GF-D8 (cell line): ENCODE results near the gene NEGR1.
"Not testable (repeated sequence)": the region's sequence is repeated elsewhere in the genome, so short reads cannot be mapped to it uniquely, and the experiment has no call there.

Experiments used
- DNase-seq: peaks from one replicate; lab custom pipeline; 2025; lab: John Stamatoyannopoulos, UW

The NEGR1 gene

GRCh38 chr1:71940261-71940660 is 342.1 kb downstream of the NEGR1 start:
- DNase-seq = no peak

GRCh38 chr1:71930511-71930910 is 351.8 kb downstream of the NEGR1 start:
- peak; percentile 9 for DNase-seq

- DNase-seq = no peak
Measured at GRCh38 chr1:71921935-71922559, 360.3 kb downstream of the NEGR1 start.

DNA sequence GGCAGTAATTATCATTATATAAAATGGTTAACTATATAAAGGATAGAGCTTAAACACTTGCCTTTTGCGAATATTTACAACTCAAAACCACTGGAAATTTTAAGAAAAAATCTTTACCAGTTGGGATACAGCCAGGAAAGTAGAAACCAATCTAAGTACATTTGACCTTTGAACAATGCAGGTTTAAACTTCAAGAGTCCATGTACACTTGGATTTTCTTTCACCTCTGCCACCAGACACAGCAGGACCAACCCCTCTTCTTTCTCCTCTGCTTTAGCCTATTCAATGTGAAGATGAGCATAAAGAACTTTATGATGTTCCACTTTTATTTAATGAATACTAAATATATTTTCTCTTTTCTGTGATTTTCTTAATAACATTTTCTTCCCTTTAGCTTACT is 361.1 kb downstream of the NEGR1 start:
- no peak for DNase-seq

GRCh38 chr1:71920556-71920955 is 361.8 kb downstream of the NEGR1 start:
- DNase-seq = no peak

GRCh38 chr1:71919811-71920509 is 362.4 kb downstream of the NEGR1 start:
- no peak for DNase-seq

DNA sequence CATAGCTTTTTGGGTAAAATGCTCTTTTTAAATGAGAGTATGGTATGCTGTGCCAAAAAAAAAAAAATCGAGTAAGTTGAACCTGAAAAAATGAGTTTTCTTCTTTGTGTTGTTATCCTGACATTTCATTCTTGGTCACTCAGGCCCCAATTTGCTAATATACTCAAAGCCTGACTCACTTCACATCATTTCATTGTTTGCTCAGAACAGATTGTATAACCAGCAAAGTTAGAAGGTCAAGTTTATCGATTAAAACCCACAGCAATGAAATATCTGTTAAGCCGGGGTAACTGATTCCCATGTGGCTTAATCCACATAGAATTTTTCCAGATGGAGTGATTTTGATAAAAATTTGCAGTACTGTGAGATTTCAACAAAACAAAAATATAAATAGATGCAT is 363.7 kb downstream of the NEGR1 start:
- no peak for DNase-seq

DNA sequence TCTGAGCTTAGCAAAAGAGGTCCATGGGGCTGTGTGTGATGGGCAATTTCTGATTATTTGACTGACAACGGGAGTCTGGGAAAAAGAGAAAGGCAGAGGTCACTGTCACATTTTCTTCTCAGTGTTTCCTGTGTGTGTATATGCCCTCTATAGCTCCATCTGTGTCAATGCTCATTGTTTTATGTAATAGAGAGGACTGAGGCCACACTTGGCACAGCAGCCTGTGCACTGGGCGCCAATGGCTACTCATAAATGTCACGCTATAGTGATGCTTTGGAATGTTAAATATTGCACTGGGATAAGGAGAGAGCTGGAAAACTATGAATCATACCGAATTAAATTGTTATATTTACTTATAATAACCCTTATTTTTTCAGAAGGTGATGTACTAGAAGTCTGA is 365.4 kb downstream of the NEGR1 start:
- DNase-seq = no peak

DNA sequence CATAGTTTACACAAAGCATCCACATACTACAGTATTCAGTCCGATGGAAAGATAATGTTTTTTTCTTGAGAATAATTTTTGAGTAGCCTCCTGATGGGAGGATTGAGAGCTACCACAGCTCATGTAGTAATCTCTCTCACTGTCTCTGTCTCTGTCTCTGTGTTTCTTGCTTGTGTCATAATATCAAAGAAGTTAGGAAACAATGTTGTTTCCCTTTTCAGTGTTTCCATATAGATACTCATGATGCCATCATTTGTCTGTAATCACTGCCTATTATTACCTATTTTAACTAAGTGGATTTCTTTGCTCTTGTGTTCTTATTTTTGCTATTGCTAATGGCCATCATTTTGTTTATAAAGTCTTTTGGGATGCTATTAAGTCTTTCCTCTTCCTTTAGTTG is 367.7 kb downstream of the NEGR1 start:
- DNase-seq = no peak

- no peak for DNase-seq
Measured at GRCh38 chr1:71908871-71909390, 373.4 kb downstream of the NEGR1 start.

DNA sequence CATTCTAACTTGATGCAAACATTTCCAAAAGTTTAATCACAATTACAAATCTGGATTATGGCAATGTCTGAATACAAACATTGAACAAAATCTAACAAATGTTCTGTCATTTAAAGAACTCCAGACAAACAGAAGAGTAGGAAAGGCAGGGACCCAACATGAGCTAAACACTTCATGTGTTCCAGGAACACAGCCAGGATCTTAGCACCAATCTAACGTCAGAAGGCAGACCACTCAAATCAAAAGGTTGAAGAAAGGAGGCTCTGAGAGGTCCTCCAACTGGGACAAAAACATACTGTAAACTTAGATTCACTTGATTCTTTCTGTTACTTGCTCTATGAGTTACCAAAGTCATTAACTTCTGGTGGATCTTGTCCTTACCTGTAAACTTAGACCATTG is 374.0 kb downstream of the NEGR1 start:
- DNase-seq = no peak

DNA sequence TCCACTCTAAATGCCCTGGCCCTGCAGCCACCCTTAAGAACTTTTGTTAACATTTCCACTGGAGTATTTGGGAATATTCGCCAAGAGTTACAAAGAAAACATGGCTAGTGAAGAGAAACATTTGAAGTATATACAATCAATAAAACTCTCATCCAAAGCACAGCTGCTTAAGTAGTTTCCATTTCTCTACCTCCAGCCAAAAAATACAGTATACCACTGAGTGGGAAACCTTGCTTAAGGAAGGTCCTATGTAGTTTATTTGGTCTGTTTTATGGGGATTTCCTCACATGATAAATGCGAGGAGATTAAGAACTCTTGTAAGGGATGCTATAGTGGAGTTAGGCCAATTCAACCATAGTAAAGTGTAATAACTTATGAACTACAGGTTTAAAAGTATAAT is 382.5 kb downstream of the NEGR1 start:
- no peak for DNase-seq

GRCh38 chr1:71888166-71888565 is 394.2 kb downstream of the NEGR1 start:
- DNase-seq = not testable (repeated sequence)

GRCh38 chr1:71885171-71885570 is 397.2 kb downstream of the NEGR1 start:
- no peak for DNase-seq

- no peak for DNase-seq
Measured at GRCh38 chr1:71882637-71883036, 399.7 kb downstream of the NEGR1 start.

- DNase-seq = peak; percentile 54
Measured at GRCh38 chr1:71882226-71882625, 400.1 kb downstream of the NEGR1 start.

DNA sequence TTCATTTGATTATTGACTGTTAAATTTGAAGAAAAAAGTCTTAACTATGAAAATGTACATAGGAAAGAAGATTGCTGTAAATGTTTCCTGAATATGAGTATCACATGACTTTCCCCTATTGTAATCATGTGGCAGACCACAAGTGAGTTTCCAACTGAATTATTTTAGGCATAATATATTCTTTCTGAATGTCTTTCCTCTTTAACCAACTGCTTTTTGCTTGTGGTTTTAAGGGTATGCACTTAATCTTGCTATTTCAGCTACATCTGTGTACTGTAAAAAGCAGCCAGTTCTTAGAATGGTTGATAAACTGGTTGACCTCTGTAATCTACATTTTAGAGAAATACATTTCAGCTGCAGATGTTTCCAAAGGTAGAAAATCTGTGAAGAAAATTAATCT is 400.7 kb downstream of the NEGR1 start:
- peak; percentile 93 for DNase-seq

DNA sequence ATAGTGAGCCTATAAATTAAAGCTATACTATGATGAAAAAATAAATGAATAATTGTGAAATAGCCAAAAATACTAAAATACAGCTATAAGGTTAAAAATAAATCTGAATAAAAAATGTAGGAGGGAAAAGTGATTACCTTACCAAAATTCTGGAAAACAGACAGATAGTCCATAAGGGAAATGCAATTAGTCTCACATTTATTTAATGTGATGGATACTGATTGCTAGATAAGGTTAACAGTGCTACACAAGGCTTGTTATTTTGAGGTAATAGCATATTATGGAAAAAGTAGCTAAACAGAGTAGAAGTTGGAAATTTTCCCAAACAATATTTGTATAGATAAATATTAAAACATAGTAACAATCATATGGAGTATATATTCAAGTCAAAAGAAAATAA is 413.0 kb downstream of the NEGR1 start:
- no peak for DNase-seq

DNA sequence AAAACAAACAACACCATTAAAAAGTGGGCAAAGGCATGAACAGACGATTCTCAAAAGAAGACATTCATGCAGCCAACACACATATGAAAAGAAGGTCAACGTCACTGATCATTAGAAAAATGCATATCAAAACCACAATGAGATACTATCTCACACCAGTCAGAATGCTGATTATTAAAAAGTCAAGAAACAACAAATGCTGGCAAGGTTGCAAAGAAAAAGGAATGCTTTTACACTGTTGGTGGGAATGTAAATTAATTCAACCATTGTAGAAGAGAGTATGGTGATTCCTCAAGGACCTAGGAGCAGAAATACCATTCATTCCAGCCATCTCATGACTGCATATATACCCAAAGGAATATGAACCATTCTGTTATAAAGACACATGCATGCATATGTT is 419.6 kb downstream of the NEGR1 start:
- DNase-seq = no peak

- no peak for DNase-seq
Measured at GRCh38 chr1:71861022-71861421, 421.3 kb downstream of the NEGR1 start.

GRCh38 chr1:71859806-71860205 is 422.5 kb downstream of the NEGR1 start:
- DNase-seq = no peak

GRCh38 chr1:71857862-71858261 is 424.5 kb downstream of the NEGR1 start:
- DNase-seq = no peak

DNA sequence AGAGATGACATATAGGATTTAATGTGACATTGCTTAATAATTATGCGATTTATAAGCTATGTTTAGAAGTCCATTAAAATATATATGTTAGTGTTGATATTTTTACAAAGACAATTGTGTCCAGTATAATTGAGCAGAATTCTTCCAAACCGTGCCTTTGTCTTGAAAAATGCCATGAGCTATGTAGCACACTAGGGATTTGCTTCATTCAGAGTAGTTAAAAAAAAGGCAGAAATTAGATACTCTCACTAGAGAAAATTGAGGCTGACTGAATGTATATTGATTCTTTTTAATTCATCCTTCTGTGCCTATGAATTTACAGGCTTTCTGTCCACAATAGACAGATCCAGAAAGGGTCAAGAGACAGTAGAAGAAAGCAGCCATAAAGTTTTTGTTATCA is 429.0 kb downstream of the NEGR1 start:
- DNase-seq = no peak

DNA sequence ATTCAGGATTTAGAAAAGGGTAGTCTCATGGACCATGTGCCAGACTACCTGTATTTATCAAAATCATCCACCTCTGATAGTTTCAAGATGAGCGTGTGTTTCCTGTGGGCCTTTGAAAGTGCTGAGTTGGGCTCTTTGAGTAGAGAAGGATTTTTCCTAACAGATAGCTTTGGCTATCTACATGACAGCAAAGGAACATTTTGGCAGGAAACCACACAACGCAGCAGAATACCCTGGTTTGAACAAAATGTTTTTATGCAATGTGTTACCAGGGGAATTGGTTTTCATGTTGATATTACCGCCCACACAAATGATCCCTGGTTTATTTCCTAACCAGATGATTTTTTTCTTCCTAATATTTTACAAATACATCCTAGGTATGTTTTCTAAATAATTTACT is 431.4 kb downstream of the NEGR1 start:
- DNase-seq = no peak
